LHCN-M2 (cell line): ENCODE data around the gene LAMP1. TPM values are rescaled to one million over a fixed set of nuclear protein-coding genes. Genes with fewer than 3 reads are reported as not detected.
"Not testable (repeated sequence)": the region's sequence is repeated elsewhere in the genome, so short reads cannot be mapped to it uniquely, and the experiment has no call there.

Source experiments
- DNase-seq: peaks from one replicate; pipeline ENCODE4 v3.0.0-alpha.2; 2012; ENCODE audit warnings: low read depth
- total RNA-seq: library from RNA; depleted of rRNA; stranded (reverse); fragments of >200 nt; gene quantifications from 2 replicates; pipeline ENCODE4 v1.2.3, GENCODE V29; 2014

Gene LAMP1
- total RNA-seq, 1 experiment from 2014 or later: 234 TPM

DNA sequence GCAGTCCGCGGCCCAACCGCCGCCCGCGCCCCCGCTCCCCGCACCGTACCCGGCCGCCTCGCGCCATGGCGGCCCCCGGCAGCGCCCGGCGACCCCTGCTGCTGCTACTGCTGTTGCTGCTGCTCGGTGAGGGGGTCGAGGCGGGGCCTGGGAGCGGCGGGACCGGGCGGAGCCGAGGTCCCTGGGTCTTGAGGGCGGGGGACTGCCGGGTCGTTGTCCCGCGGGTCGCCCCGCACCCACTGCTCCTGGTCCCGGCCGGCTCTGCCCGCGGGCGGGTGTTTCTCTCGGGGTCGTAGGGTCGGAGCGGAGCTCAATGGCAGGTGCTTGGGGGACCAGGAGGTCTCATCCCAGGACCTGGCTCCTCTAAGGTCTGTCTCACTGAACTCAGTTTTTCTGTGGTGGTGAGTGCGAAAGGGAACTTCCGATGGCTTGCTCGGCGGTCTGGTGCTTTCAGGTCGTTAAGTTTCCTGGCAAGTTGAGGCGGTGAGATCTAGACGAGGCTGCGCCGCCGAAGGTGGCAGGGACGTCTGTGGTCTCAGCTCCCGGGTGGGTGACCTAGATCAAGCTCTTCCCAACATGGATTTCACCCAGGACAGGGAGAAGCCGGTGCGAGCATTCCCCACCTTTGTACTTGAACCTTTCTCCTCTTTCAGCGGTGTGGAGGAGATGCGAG is 467 bp downstream of the LAMP1 start:
- DNase-seq: no peak

DNA sequence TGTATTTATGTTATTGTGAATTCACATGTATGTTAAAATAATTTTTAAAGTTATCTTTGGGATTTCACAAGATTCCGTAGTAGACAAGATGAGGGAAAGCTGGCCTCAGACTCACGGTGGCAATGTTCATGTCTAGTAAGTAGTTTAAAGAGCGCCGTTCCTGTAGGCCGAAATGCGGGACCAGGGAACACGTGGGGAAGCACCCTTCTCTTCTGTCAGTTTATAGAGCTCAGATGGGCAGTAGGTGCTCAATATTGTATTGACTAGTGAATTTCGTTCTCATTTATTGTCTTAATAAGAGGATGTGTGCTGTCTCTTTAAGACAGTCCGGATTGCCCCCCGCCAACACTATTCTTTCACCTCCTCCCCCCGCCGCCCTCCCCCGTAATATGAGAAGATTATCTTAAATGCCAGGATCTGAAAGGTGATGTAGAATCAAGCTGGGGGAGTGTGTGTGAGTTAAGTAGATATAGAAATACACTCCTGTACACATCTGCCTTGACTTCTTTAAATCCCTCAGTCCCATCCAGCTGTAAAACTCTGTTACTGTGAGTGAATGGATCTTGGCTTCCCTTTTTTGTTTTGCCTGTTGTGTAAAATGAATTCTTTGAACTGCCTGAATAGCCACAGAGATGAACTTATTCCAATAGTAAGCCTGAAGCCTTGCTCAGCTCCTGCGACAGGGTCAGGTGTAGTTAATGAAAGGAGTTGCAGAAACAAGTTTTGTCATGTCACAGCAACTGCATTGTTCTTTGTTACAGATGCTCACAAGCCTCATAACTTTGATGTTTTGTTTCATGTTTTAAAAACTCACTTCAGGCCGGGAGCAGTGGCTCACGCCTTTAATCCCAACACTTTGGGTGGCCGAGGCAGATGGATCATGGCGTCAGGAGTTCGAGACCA is 1.3 kb downstream of the LAMP1 start:
- DNase-seq: no peak

DNA sequence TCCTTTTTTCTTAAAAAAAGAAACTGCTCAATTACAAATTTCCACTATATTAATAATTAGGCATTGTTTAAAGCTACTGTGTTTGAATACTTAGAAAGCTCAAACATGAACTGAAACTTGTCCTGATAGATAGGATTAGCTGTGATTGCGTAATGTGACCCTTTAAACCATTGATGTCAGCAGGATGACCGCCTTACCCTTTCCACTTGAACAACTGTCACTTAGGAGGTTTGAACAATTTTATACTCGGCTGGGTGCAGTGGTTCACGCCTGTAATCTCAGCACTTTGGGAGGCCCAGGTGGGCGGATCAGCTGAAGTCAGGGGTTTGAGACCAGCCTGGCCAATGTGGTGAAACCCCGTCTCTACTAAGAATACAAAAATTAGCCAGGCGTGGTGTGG is 2.9 kb downstream of the LAMP1 start:
- peak; percentile 14 for DNase-seq

DNA sequence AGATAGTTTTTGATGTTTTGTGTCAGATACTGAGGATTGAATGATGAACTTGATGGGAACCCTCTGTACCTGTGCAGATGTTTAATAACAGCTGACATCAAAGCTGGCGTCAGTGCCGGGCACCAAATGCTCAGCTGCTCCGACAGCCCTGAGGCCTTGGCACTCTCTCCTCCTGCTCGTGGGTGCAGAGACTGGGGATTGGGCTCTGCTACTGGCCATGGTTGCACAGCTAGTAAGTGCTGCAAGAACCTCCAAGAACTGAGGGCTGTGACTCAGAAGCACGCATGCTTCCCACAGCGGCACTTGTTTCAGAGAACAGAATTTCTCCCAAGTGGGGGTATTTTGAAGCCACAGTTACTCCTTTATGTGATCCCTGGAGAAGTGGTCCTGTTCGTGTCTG is 5.9 kb downstream of the LAMP1 start:
- DNase-seq: no peak

GRCh38 chr13:113304121-113304520 is 7.1 kb downstream of the LAMP1 start:
- no peak for DNase-seq

GRCh38 chr13:113305208-113305607 is 8.2 kb downstream of the LAMP1 start:
- peak; percentile 74 for DNase-seq

GRCh38 chr13:113307491-113307890 is 10.5 kb downstream of the LAMP1 start:
- no peak for DNase-seq

GRCh38 chr13:113309473-113309872 is 12.4 kb downstream of the LAMP1 start:
- no peak for DNase-seq

GRCh38 chr13:113314112-113314511 is 17.1 kb downstream of the LAMP1 start:
- DNase-seq: not testable (repeated sequence)

DNA sequence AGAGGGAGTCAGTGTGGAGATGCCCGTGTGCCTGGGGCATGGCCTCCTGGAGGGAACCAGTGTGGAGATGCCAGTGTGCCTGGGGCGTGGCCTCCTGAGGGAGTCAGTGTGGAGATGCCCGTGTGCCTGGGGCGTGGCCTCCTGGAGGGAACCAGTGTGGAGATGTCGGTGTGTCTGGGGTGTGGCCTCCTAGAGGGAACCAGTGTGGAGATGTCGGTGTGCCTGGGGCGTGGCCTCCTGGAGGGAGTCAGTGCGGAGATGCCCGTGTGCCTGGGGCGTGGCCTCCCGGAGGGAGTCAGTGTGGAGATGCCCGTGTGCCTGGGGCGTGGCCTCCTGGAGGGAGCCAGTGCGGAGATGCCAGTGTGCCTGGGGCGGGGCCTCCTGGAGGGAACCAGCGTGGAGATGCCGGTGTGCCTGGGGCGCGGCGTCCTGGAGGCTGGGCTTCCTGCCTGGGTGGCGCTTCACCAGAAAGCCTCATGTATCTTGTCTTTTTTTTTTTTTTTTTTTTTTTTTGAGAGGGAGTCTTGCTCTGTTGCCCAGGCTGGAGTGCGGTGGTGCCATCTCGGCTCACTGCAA is 17.9 kb downstream of the LAMP1 start:
- DNase-seq: not testable (repeated sequence)

- no peak for DNase-seq
Measured at GRCh38 chr13:113315992-113316391, 19.0 kb downstream of the LAMP1 start.

DNA sequence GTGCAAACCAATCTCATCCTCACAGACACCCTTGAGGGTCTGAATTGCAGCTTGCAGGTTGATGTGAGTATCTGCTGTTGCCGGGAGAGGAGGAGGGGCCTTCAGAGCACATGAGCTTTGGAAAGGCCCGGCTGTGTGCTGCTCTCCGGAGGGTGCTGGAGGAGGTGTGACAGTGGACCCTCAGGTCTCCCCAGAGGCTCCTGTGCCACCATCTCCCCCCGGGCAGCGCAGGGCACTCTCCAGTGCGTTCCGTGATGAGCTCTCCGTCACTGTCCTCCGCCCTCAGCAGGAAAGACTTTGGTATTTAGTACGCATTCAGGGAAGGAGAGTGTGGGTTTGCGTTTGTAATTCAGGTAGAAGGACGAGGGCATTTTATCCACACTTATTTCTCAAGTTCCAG is 20.0 kb downstream of the LAMP1 start:
- DNase-seq: no peak

GRCh38 chr13:113318956-113319355 is 21.9 kb downstream of the LAMP1 start:
- DNase-seq: no peak

- DNase-seq: no peak
Measured at GRCh38 chr13:113319371-113319770, 22.3 kb downstream of the LAMP1 start.

DNA sequence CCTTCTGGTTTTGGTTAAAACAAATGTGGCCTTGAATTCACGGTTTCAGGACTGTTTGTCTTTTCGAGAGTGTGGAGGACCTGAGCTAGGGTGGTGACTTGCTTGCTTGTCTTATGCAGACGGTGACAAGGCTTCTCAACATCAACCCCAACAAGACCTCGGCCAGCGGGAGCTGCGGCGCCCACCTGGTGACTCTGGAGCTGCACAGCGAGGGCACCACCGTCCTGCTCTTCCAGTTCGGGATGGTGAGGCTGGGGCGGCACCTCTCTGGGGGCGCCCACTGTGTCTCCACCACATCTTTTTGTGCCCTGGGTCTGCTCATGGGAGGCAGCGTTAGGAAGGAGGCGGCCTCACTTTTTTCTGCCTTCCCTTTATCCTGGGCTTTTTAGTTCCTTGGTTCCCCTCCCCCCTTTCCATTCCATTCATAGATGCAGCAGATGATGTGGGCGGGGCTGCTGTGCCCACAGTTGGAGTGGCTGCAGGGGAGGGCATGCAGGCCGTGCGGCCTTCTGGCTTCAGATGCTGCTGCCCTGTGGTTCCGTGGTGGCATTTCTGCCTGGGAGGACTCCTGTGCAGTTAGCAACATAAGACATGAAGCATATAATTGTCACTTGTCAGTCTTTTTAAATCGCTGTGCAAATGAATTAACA is 23.3 kb downstream of the LAMP1 start:
- no peak for DNase-seq

GRCh38 chr13:113321546-113321945 is 24.5 kb downstream of the LAMP1 start:
- DNase-seq: no peak

GRCh38 chr13:113322043-113322461 is 25.0 kb downstream of the LAMP1 start:
- no peak for DNase-seq

GRCh38 chr13:113322890-113323651 is 26.0 kb downstream of the LAMP1 start:
- no peak for DNase-seq

- DNase-seq: no peak
Measured at GRCh38 chr13:113323869-113324268, 26.8 kb downstream of the LAMP1 start.

DNA sequence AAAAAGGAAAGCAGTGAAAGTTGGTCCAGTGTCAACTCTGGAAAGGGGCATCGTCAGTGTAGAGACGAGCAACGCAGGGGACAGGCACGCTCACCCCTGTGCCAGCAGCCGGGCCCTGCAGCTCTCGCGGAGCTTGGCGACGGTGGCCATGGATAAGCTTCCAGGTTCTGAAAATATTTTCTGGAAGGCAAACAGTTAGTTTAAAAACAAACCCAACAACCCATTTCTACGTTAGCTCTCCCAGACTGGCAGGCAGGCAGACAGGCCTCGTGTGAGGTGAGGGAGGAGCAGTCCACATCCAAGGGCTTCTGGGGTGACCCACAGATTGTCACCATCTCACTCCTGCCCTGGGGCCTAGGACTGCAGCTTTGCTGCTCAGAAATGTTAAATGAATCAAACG is 27.4 kb downstream of the LAMP1 start:
- no peak for DNase-seq

DNA sequence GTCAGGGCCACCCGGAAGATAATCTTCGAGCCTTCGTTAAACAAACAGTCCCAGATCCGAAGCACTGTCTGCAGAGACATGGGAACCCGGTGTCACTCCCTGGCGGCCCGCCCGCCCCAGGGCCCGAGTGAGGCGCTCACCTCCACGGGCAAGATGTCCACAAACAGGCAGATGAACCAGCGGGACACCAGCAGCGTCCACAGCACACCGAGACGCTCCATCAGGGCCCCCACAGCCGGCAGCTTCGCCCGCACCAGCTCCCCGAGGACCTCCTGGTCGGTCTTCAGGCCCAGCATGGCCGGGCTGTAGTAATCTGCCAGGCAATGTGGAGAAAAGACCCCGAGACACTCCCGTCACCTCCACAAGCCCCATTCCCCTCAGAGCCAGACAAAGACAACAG is 28.7 kb downstream of the LAMP1 start:
- no peak for DNase-seq
